Measurements from ENCODE around the gene SLC13A3. TPM values are rescaled to one million over a fixed set of nuclear protein-coding genes. Genes with fewer than 3 reads are reported as not detected.

SLC13A3 gene
- total RNA-seq, 1 donor from 2014 or later = 0.30 TPM

DNA sequence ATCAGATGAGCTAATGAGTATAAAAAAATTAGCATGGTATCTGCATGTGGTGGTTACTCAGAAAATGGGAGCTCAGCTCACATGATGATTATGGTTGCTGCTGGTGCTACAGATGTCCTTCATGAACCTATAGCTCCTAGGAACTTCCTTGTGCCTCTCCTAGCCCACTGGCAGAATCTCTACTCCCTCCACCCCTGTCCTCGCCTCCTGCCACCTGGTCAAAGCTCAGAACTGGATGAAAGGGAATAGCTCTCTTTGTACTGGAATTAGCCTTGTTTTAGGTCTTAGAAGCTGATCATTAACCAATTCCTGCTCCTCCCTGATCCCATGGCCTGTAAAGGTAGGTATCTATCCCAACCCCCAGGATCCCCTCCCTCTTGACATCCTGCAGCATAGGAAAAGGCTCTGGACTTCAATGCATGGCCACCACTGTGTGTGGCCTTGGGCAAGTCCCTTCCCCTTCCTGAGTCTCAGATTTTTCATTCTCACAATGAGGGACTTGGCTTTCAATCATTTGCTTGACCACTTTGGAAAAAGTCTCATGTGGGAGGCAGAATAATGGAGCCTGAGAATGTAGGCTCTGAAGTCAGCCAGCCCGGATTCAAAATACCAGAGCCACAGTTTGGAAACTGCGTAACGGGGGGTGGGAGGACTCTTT, 43.9 kb downstream of the SLC13A3 start:
- no peaks in the 10 kb centered on the region for H3K36me3 ChIP-seq
- H3K4me1 ChIP-seq = peaks cover 10% of the 10 kb centered on the region
- no peak overlapping the region for H3K4me3 ChIP-seq
- TF ChIP-seq, protein P1, sequence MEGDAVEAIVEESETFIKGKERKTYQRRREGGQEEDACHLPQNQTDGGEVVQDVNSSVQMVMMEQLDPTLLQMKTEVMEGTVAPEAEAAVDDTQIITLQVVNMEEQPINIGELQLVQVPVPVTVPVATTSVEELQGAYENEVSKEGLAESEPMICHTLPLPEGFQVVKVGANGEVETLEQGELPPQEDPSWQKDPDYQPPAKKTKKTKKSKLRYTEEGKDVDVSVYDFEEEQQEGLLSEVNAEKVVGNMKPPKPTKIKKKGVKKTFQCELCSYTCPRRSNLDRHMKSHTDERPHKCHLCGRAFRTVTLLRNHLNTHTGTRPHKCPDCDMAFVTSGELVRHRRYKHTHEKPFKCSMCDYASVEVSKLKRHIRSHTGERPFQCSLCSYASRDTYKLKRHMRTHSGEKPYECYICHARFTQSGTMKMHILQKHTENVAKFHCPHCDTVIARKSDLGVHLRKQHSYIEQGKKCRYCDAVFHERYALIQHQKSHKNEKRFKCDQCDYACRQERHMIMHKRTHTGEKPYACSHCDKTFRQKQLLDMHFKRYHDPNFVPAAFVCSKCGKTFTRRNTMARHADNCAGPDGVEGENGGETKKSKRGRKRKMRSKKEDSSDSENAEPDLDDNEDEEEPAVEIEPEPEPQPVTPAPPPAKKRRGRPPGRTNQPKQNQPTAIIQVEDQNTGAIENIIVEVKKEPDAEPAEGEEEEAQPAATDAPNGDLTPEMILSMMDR (IDR thresholded peaks at IDR 0.05; ENCODE audit: borderline replicate concordance) = no peak
- DNase-seq = no peak
- no peak overlapping the region for H3K27ac ChIP-seq (replicated peaks)
- intact Hi-C loops (cut with micrococcal nuclease) = no loop called here
- no peaks in the 10 kb centered on the region for H3K27me3 ChIP-seq (ENCODE audit: low read depth)
- H3K9me3 ChIP-seq (replicated peaks) = peaks cover 12% of the 10 kb centered on the region

DNA sequence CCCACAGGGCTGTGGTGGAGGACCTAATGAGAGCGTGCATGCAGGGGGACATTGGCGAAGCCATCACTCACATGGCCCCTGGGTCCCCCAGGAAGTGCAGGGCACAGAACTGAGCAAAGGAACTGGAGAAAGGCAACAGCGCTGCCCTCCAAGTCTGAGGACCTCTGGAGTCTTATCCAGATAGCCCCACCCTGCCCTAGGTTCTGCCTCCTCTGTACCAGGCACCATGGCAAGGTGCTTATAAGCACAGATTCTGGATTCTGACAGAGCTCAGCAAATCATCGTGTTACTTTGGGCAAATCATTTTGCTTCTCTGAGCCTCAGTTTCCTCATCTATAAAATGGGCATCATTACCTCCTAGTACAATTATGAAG, 44.5 kb downstream of the SLC13A3 start:
- H3K4me1 ChIP-seq = peaks cover 10% of the 10 kb centered on the region
- peaks cover 12% of the 10 kb centered on the region for H3K9me3 ChIP-seq (replicated peaks)
- no peak overlapping the region for H3K27ac ChIP-seq (replicated peaks)
- H3K4me3 ChIP-seq = no peak overlapping the region
- no peaks in the 10 kb centered on the region for H3K36me3 ChIP-seq
- TF ChIP-seq, protein P1 (IDR thresholded peaks at IDR 0.05; ENCODE audit: borderline replicate concordance) = no peak
- no peaks in the 10 kb centered on the region for H3K27me3 ChIP-seq (ENCODE audit: low read depth)
- no peak for DNase-seq
- intact Hi-C loops (cut with micrococcal nuclease) = no loop called here

GRCh38 chr20:46605978-46606816, 45.1 kb downstream of the SLC13A3 start:
- intact Hi-C loops (cut with micrococcal nuclease) = no loop called here
- Histone ChIP-seq H3K4me3 (no peak overlapping the region), H3K27ac (replicated peaks) (no peak overlapping the region), H3K36me3 (no peaks in the 10 kb centered on the region), H3K9me3 (replicated peaks) (peaks cover 8% of the 10 kb centered on the region), H3K27me3 (ENCODE audit: low read depth) (no peaks in the 10 kb centered on the region), H3K4me1 (peaks cover 10% of the 10 kb centered on the region)
- TF ChIP-seq, protein P1 (IDR thresholded peaks at IDR 0.05; ENCODE audit: borderline replicate concordance) = no peak
- DNase-seq = no peak

GRCh38 chr20:46605181-46605580, 46.1 kb downstream of the SLC13A3 start:
- Histone ChIP-seq H3K9me3 (replicated peaks) (no peaks in the 10 kb centered on the region), H3K4me1 (peaks cover 10% of the 10 kb centered on the region), H3K27me3 (ENCODE audit: low read depth) (peaks cover 8% of the 10 kb centered on the region), H3K27ac (replicated peaks) (no peak overlapping the region), H3K36me3 (no peaks in the 10 kb centered on the region), H3K4me3 (no peak overlapping the region)
- intact Hi-C loops (cut with micrococcal nuclease) = no loop called here
- TF ChIP-seq, protein P1 (IDR thresholded peaks at IDR 0.05; ENCODE audit: borderline replicate concordance) = no peak
- DNase-seq = no peak

DNA sequence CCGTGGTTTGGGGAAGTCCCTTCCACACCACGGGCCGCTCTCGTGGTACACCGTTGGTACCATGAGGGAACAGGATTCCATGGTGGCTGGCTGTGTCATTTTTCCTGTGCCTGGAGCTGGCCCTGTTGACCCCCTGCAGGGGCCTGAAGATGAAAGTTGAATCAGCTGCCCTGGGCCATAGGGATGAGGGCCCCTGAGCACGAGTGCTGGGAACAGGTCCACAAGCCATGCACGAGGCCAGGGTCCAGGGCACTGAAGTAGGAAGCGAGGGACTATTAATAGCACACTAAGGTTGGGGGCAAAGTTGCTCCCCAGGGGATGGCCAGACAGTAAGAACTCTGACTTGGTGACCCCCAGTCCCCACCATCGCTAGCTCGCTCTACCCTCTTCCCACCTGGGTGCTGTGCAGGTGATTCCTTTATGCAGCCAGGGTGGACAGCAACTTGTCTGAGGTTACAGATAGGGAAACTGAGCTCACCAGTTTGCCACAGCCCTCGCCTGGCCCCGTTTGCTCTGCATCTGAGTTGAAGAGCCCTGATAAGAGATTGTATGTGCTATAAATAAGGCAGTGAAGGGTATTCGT, 46.6 kb downstream of the SLC13A3 start:
- no peak overlapping the region for H3K4me3 ChIP-seq
- H3K27me3 ChIP-seq (ENCODE audit: low read depth) = peaks cover 8% of the 10 kb centered on the region
- no peaks in the 10 kb centered on the region for H3K36me3 ChIP-seq
- no peak overlapping the region for H3K27ac ChIP-seq (replicated peaks)
- no peaks in the 10 kb centered on the region for H3K9me3 ChIP-seq (replicated peaks)
- TF ChIP-seq, protein P1 (IDR thresholded peaks at IDR 0.05; ENCODE audit: borderline replicate concordance) = no peak
- H3K4me1 ChIP-seq = peaks cover 10% of the 10 kb centered on the region
- intact Hi-C loops (cut with micrococcal nuclease) = no loop called here
- DNase-seq = no peak

Data from left ventricle myocardium inferior (tissue), 1 donor.